Smooth muscle cell (in vitro differentiated cells): Measurements from ENCODE around the gene GSTK1. TPM values are rescaled to one million over a fixed set of nuclear protein-coding genes. Genes with fewer than 3 reads are reported as not detected.

Experiments
- DNase-seq: peaks from one replicate; lab custom pipeline; 2025; ENCODE audit not compliant: unreplicated experiment; lab: John Stamatoyannopoulos, UW
- H2AFZ ChIP-seq: fragments of 200-600 bp; sonication (generic); 2 replicates; pipeline ENCODE4 v1.6.0; 2016; ENCODE audit warnings: antibody characterized with exemption, low read depth, mild to moderate bottlenecking
- H3F3A ChIP-seq: fragments of 200-600 bp; sonication (generic); 2 replicates; pipeline ENCODE4 v1.6.0; 2017; ENCODE audit warnings: antibody characterized with exemption, low read depth
- H3K27ac ChIP-seq: fragments of 200-600 bp; sonication (generic); 2 replicates; pipeline ENCODE4 v1.5.1; 2016; ENCODE audit warnings: low read depth, mild to moderate bottlenecking
- H3K27me3 ChIP-seq: fragments of 200-600 bp; sonication (generic); 2 replicates; pipeline ENCODE4 v1.6.1; 2016; ENCODE audit warnings: low read depth, mild to moderate bottlenecking
- H3K36me3 ChIP-seq: fragments of 200-600 bp; sonication (generic); 2 replicates; pipeline ENCODE4 v1.5.1; 2016; ENCODE audit warnings: low read depth
- H3K4me1 ChIP-seq: fragments of 200-600 bp; sonication (generic); 2 replicates; pipeline ENCODE4 v1.5.1; 2016; ENCODE audit warnings: low read depth
- H3K4me2 ChIP-seq: fragments of 200-600 bp; sonication (generic); 2 replicates; pipeline ENCODE4 v1.6.0; 2016; ENCODE audit warnings: mild to moderate bottlenecking
- H3K4me3 ChIP-seq: fragments of 200-600 bp; sonication (generic); 2 replicates; pipeline ENCODE4 v1.5.1; 2016; ENCODE audit warnings: mild to moderate bottlenecking
- H3K79me2 ChIP-seq: fragments of 200-600 bp; sonication (generic); 2 replicates; pipeline ENCODE4 v1.6.0; 2016; ENCODE audit warnings: low read depth, mild to moderate bottlenecking
- H3K9ac ChIP-seq: fragments of 200-600 bp; sonication (generic); 2 replicates; pipeline ENCODE4 v1.6.0; 2016; ENCODE audit warnings: low read depth
- H3K9me3 ChIP-seq: fragments of 200-600 bp; sonication (generic); replicated peaks from 2 replicates; pipeline ENCODE4 v1.5.1; 2016; ENCODE audit warnings: low read depth
- H4K20me1 ChIP-seq: fragments of 200-600 bp; sonication (generic); 2 replicates; pipeline ENCODE4 v1.6.0; 2016; ENCODE audit warnings: low read depth
- CTCF ChIP-seq: fragments of 200-600 bp; sonication (generic); IDR thresholded peaks from 2 replicates; pipeline ENCODE4 v1.5.1; 2017; ENCODE audit warnings: borderline replicate concordance, mild to moderate bottlenecking, antibody characterized with exemption; ENCODE audit not compliant: insufficient read depth, poor library complexity, severe bottlenecking
- WGBS: methylation state at CpG from one replicate; pipeline ENCODE4 v1.1.7; 2016; ENCODE audit warnings: low lambda C conversion rate; 5-methylcytosine and 5-hydroxymethylcytosine counted together
- polyA plus RNA-seq: library from polyadenylated mRNA; unstranded; fragments of >200 nt; fragmentation: Nextera tagmentation; extraction: Ambion mirVana; gene quantifications from 2 replicates; pipeline ENCODE4 v1.2.1, GENCODE V29; 2016
- total RNA-seq: library from RNA; depleted of rRNA; stranded (reverse); fragments of >200 nt; gene quantifications from 2 replicates; pipeline ENCODE4 v1.2.3, GENCODE V29; 2014

Gene GSTK1
- total and polyA plus RNA-seq, 2 experiments from 2014 or later, result 105 to 158 TPM

GRCh38 chr7:143222782-143223181, 40.5 kb upstream of the GSTK1 start:
- no peak overlapping the region for H3K27ac ChIP-seq
- H3K4me3 ChIP-seq, result no peak overlapping the region
- H3K4me2 ChIP-seq, result no peak overlapping the region
- no peaks in the 10 kb centered on the region for H3K27me3 ChIP-seq
- WGBS, result 88% methylated on average over 7 of the region's 7 CpGs
- no peaks in the 10 kb centered on the region for H3K9me3 ChIP-seq
- no peaks in the 10 kb centered on the region for H3K79me2 ChIP-seq
- H3K9ac ChIP-seq, result no peak overlapping the region
- no peaks in the 10 kb centered on the region for H3K36me3 ChIP-seq
- DNase-seq, result no peak
- no peaks in the 10 kb centered on the region for H3F3A ChIP-seq
- no peaks in the 10 kb centered on the region for H3K4me1 ChIP-seq
- no peaks in the 10 kb centered on the region for H4K20me1 ChIP-seq
- TF ChIP-seq CTCF, result no peak
- no peak overlapping the region for H2AFZ ChIP-seq

- WGBS, result 76% methylated on average over 4 of the region's 4 CpGs
These were observed 39.5 kb upstream of the GSTK1 start for GRCh38 chr7:143223784-143224183.

GRCh38 chr7:143225047-143225446, 38.2 kb upstream of the GSTK1 start:
- H3K9me3 ChIP-seq, result no peaks in the 10 kb centered on the region
- H3K4me3 ChIP-seq, result no peak overlapping the region
- no peak for TF ChIP-seq CTCF
- no peaks in the 10 kb centered on the region for H3K27me3 ChIP-seq
- no peaks in the 10 kb centered on the region for H3K36me3 ChIP-seq
- no peak overlapping the region for H3K9ac ChIP-seq
- H3F3A ChIP-seq, result peaks cover 2% of the 10 kb centered on the region
- no peak overlapping the region for H2AFZ ChIP-seq
- H3K27ac ChIP-seq, result no peak overlapping the region
- no peaks in the 10 kb centered on the region for H3K79me2 ChIP-seq
- H3K4me2 ChIP-seq, result no peak overlapping the region
- no peaks in the 10 kb centered on the region for H4K20me1 ChIP-seq
- 85% methylated on average over 5 of the region's 5 CpGs for WGBS
- no peak for DNase-seq
- H3K4me1 ChIP-seq, result peaks cover 8% of the 10 kb centered on the region

More at GRCh38 chr7:143223784-143224183, 39.5 kb upstream of the GSTK1 start:
- no peaks in the 10 kb centered on the region for H3K79me2 ChIP-seq
- no peak overlapping the region for H3K4me3 ChIP-seq
- no peak for TF ChIP-seq CTCF
- H3K27me3 ChIP-seq, result no peaks in the 10 kb centered on the region
- no peak overlapping the region for H3K4me2 ChIP-seq
- no peaks in the 10 kb centered on the region for H4K20me1 ChIP-seq
- H3F3A ChIP-seq, result no peaks in the 10 kb centered on the region
- H3K36me3 ChIP-seq, result no peaks in the 10 kb centered on the region
- no peak overlapping the region for H3K9ac ChIP-seq
- no peaks in the 10 kb centered on the region for H3K4me1 ChIP-seq
- no peak overlapping the region for H3K27ac ChIP-seq
- no peaks in the 10 kb centered on the region for H3K9me3 ChIP-seq
- no peak for DNase-seq
- no peak overlapping the region for H2AFZ ChIP-seq

GRCh38 chr7:143227806-143228205, 35.4 kb upstream of the GSTK1 start:
- Histone ChIP-seq H4K20me1 (no peaks in the 10 kb centered on the region), H2AFZ (no peak overlapping the region), H3K79me2 (no peaks in the 10 kb centered on the region), H3K27ac (no peak overlapping the region), H3K27me3 (no peaks in the 10 kb centered on the region), H3K9ac (no peak overlapping the region), H3K36me3 (no peaks in the 10 kb centered on the region), H3K4me1 (peaks cover 8% of the 10 kb centered on the region), H3K4me2 (no peak overlapping the region), H3K9me3 (no peaks in the 10 kb centered on the region), H3F3A (peaks cover 2% of the 10 kb centered on the region), H3K4me3 (no peak overlapping the region)
- WGBS, result 63% methylated on average over 1 of the region's 1 CpG
- DNase-seq, result no peak
- no peak for TF ChIP-seq CTCF
